NCI-H2171 (cell line): ENCODE measurements around the gene EGFLAM.

Experiments used
- DNase-seq: peaks from one replicate; lab custom pipeline; 2025; lab: John Stamatoyannopoulos, UW

The EGFLAM gene

GRCh38 chr5:38448568-38449350 is 190.4 kb downstream of the EGFLAM start:
- DNase-seq = no peak

- DNase-seq = no peak
Measured at GRCh38 chr5:38450627-38451026, 192.3 kb downstream of the EGFLAM start.

- DNase-seq = no peak
Measured at GRCh38 chr5:38451074-38451725, 192.8 kb downstream of the EGFLAM start.

GRCh38 chr5:38452201-38452600 is 193.8 kb downstream of the EGFLAM start:
- no peak for DNase-seq

- DNase-seq = no peak
Measured at GRCh38 chr5:38453506-38453905, 195.1 kb downstream of the EGFLAM start.

- DNase-seq = no peak
Measured at GRCh38 chr5:38453921-38454320, 195.6 kb downstream of the EGFLAM start.

- no peak for DNase-seq
Measured at GRCh38 chr5:38455796-38456330, 197.5 kb downstream of the EGFLAM start.

GRCh38 chr5:38456657-38457399 is 198.5 kb downstream of the EGFLAM start:
- DNase-seq = no peak

GRCh38 chr5:38458174-38458573 is 199.8 kb downstream of the EGFLAM start:
- no peak for DNase-seq

- DNase-seq = no peak
Measured at GRCh38 chr5:38462976-38463633, 204.7 kb downstream of the EGFLAM start.

- DNase-seq = no peak
Measured at GRCh38 chr5:38463634-38464521, 205.5 kb downstream of the EGFLAM start.

GRCh38 chr5:38465061-38465460 is 206.7 kb downstream of the EGFLAM start:
- peak; percentile 39 for DNase-seq

GRCh38 chr5:38465702-38466423 is 207.5 kb downstream of the EGFLAM start:
- DNase-seq = no peak

GRCh38 chr5:38466424-38467189 is 208.2 kb downstream of the EGFLAM start:
- DNase-seq = no peak

GRCh38 chr5:38467353-38468040 is 209.1 kb downstream of the EGFLAM start:
- DNase-seq = no peak

GRCh38 chr5:38468202-38468673 is 209.9 kb downstream of the EGFLAM start:
- DNase-seq = no peak

GRCh38 chr5:38468978-38469706 is 210.8 kb downstream of the EGFLAM start:
- DNase-seq = no peak

- DNase-seq = no peak
Measured at GRCh38 chr5:38469707-38470267, 211.4 kb downstream of the EGFLAM start.
